Stimulated activated CD8-positive, alpha-beta memory T cell treated with anti-CD3 and anti-CD28 coated beads, Interleukin-2, amount 100 ng/mL, for 48 hours (primary cell): ENCODE data around the gene NKAPL.
"Not testable (repeated sequence)": the region's sequence is repeated elsewhere in the genome, so short reads cannot be mapped to it uniquely, and the experiment has no call there.

Experiments
- DNase-seq, 2 donors: peaks; one replicate each; pipeline ENCODE4 v3.0.0-alpha.2; 2020; ENCODE audit warnings: low read depth in 2 of 2

The NKAPL gene

DNA sequence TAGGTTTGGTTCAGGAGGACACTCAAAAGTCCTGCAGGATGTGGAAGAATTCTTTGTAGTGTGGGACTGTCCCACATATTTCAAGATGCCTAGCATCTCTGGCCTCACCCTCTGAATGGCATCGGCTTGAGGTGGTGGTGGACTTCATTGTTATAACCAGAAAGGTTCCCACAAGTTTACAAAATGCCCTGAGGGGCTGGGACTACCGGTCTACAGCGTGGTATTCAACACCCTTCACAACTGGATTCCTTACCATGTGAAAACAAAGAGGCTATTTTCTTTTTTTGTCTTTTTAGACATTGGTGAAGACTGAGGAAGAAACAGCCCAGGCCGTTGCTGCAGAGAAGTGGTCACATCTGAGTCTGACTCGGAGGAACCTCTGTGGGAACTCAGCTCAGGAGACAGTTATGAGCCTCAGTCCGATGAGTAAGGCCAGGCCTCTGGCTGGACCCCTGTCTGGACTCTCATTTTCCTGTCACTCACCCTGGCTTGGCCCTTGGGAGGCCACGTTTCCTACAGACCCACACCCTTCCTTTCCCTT lies 37.5 kb downstream of the NKAPL start:
- no peak for DNase-seq

DNA sequence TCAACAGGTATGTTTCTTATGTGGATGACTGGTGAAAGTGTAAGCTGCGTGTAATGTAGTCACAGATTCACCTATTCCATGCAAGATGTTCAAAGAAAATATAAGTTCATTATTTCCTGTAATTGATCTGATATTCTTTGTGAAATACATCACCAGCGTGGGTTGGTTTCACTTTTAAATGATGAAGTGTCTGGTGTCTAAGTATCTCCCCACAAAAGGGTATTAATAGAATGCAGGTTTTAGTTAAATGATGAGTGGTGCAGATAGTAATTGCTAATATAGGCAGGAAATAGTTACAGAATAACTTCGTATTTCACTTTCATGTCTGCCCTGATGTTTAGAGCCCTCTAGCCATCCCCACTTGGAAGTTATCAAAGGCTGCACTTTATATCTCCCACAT lies 44.5 kb downstream of the NKAPL start:
- no peak for DNase-seq

DNA sequence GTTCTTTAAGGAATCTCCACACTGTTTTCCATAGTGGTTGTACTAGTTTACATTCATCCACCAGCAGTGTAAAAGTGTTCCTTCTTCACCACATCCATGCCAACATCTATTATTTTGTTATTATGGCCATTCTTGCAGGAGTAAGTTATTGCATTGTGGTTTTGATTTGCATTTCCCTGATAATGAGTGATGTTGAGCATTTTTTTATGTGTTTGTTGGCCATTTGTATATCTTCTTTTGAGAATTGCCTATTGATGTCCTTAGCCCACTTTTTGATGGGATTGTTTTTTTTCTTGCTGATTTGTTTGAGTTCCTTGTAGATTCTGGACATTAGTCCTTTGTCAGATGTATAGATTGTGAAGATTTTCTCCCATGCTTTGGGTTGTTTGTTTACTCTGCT lies 47.3 kb downstream of the NKAPL start:
- DNase-seq: not testable (repeated sequence)
